Measurements from ENCODE around the gene OR56B1.

The OR56B1 gene

DNA sequence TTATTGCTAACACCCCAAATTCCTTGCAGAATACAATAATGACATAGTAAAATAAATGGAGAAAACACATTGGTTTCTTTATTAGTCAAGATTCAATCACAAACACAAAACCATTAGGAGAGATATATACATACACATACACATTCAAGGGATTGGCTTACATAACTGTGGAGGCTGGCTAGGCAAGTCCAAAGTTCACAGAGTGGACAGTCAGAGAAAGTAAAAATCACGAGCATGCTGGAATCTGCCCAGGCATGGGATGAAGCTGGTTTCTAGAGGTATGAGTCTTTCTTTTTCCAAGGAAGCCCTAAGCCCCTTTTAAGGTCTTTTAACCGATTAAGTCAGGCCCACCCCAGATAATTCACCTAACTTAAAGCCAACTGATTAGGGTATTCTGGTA is 13.6 kb upstream of the OR56B1 start:
- TF ChIP-seq PAX5 (IDR thresholded peaks at IDR 0.05; ENCODE audit: insufficient read depth, low read length, severe bottlenecking) (no peak), POU2F2 (IDR thresholded peaks at IDR 0.05; ENCODE audit: low read depth, low read length) (no peak)
- no peak for DNase-seq (ENCODE audit: insufficient read length, low spot score)
- no peak for FAIRE-seq

DNA sequence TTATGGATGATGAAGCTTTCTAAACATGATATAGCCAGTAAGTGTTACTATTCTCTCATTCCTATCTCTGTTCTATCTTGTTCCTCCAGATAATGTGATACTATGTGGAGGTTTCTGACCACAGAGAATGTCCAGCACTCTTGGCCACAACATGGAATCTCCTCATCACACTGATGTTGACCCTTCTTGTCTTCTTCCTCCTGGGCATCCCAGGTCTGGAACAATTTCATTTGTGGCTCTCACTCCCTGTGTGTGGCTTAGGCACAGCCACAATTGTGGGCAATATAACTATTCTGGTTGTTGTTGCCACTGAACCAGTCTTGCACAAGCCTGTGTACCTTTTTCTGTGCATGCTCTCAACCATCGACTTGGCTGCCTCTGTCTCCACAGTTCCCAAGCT is 9.9 kb upstream of the OR56B1 start:
- no peak for TF ChIP-seq POLR2A (IDR thresholded peaks at IDR 0.05; ENCODE audit: low read depth, low read length)
- no peak for TF ChIP-seq POLR2AphosphoS5 (IDR thresholded peaks at IDR 0.05; ENCODE audit: low read depth, low read length)
- no peak for TF ChIP-seq TAF1 (IDR thresholded peaks at IDR 0.05; ENCODE audit: low read depth, low read length)
- no peak for TF ChIP-seq SPI1 (IDR thresholded peaks at IDR 0.05; ENCODE audit: low read depth, low read length)
- no peak for TF ChIP-seq POU2F2 (IDR thresholded peaks at IDR 0.05; ENCODE audit: low read depth, low read length)
- TF ChIP-seq PAX5 (IDR thresholded peaks at IDR 0.05; ENCODE audit: insufficient read depth, low read length, severe bottlenecking), result no peak
- no peak for FAIRE-seq
- DNase-seq (ENCODE audit: insufficient read length, low spot score), result no peak

DNA sequence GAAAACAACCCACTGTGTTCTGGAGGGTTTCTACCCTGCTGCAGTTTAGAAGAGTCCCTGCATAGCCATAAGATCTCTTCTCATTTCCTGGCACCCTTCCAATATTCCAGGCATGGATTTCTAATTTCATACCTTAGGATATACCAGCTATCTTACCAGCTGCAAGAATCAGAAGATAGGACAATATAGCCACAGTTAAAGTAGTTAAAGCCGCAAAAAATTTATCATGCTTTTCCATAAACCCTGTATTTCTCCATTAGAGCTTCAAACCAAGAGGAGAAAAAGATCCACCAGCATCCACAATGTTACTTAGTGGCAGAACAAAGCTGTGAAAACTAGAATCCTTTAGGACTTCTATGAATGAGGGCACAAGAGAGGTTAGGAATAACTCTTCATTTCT is 8.6 kb upstream of the OR56B1 start:
- TF ChIP-seq TAF1 (IDR thresholded peaks at IDR 0.05; ENCODE audit: low read depth, low read length) (no peak), SPI1 (IDR thresholded peaks at IDR 0.05; ENCODE audit: low read depth, low read length) (no peak), POLR2A (IDR thresholded peaks at IDR 0.05; ENCODE audit: low read depth, low read length) (no peak), POU2F2 (IDR thresholded peaks at IDR 0.05; ENCODE audit: low read depth, low read length) (no peak), PAX5 (IDR thresholded peaks at IDR 0.05; ENCODE audit: insufficient read depth, low read length, severe bottlenecking) (no peak), POLR2AphosphoS5 (IDR thresholded peaks at IDR 0.05; ENCODE audit: low read depth, low read length) (no peak)
- no peak for FAIRE-seq
- no peak for DNase-seq (ENCODE audit: insufficient read length, low spot score)

DNA sequence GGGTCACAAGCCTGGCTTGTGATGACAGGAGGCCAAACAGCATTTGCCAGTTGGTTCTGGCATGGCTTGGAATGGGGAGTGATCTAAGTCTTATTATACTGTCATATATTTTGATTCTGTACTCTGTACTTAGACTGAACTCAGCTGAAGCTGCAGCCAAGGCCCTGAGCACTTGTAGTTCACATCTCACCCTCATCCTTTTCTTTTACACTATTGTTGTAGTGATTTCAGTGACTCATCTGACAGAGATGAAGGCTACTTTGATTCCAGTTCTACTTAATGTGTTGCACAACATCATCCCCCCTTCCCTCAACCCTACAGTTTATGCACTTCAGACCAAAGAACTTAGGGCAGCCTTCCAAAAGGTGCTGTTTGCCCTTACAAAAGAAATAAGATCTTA is 843 bp downstream of the OR56B1 start:
- TF ChIP-seq POLR2A (IDR thresholded peaks at IDR 0.05; ENCODE audit: low read depth, low read length), result no peak
- TF ChIP-seq PAX5 (IDR thresholded peaks at IDR 0.05; ENCODE audit: insufficient read depth, low read length, severe bottlenecking), result no peak
- TF ChIP-seq POLR2AphosphoS5 (IDR thresholded peaks at IDR 0.05; ENCODE audit: low read depth, low read length), result no peak
- no peak for TF ChIP-seq TAF1 (IDR thresholded peaks at IDR 0.05; ENCODE audit: low read depth, low read length)
- no peak for TF ChIP-seq SPI1 (IDR thresholded peaks at IDR 0.05; ENCODE audit: low read depth, low read length)
- TF ChIP-seq POU2F2 (IDR thresholded peaks at IDR 0.05; ENCODE audit: low read depth, low read length), result no peak
- DNase-seq (ENCODE audit: insufficient read length, low spot score), result no peak
- FAIRE-seq, result no peak

DNA sequence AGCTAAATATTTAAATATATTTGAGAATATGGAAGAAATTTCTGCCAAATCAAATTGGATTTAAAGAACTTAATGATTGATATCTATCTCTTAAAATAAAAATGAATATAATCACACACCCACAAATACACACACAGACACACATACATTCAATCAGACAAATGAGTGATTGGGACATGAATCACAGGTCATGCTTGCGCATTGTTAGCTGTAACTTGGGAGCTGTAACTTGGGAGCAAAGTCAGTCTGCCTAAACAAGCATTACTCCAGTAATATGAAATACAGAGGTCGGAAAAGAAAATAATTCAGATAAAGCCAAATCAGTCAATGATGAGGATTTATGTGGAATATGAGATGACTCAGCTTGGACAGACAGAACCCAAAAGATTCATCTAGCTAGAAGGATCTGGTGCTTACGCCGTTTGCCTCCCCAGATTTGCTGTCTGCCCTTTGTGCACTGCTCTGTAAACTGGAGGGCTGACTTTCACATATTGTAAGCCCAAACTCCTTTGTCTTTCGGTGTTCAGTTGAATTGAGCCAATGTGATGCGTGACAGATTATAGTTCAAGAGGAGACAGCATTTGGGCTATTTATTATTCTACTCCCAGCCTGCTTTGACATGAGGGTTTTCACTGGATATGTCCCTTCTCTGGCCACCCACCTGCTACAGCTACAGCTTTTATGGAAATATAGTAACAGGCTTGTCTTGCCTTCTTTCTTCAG is 1.6 kb downstream of the OR56B1 start:
- FAIRE-seq (no peak), DNase-seq (ENCODE audit: insufficient read length, low spot score) (no peak)
- TF ChIP-seq POU2F2 (IDR thresholded peaks at IDR 0.05; ENCODE audit: low read depth, low read length) (no peak), POLR2A (IDR thresholded peaks at IDR 0.05; ENCODE audit: low read depth, low read length) (no peak), SPI1 (IDR thresholded peaks at IDR 0.05; ENCODE audit: low read depth, low read length) (no peak), POLR2AphosphoS5 (IDR thresholded peaks at IDR 0.05; ENCODE audit: low read depth, low read length) (no peak), TAF1 (IDR thresholded peaks at IDR 0.05; ENCODE audit: low read depth, low read length) (no peak)

DNA sequence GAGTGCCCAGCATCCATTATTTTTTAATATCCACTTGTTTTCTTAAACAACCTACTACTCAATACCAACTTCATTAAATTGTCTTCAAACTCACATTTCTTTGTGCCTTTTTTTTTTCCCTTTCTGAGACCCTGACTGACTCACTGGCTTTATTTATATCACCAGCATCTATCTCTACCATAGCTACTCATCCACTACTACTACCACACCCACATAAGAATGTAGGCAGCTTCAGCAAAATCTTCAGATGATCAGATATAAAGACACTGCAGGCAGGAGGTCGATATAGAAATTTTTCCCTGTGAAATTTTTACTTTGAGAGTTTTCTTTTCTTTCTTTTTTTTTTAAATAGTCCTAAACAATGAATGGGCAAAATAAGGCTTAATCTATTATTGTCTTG is 2.2 kb downstream of the OR56B1 start:
- no peak for DNase-seq (ENCODE audit: insufficient read length, low spot score)
- TF ChIP-seq PAX5 (IDR thresholded peaks at IDR 0.05; ENCODE audit: insufficient read depth, low read length, severe bottlenecking) (no peak), POLR2AphosphoS5 (IDR thresholded peaks at IDR 0.05; ENCODE audit: low read depth, low read length) (no peak), SPI1 (IDR thresholded peaks at IDR 0.05; ENCODE audit: low read depth, low read length) (no peak), TAF1 (IDR thresholded peaks at IDR 0.05; ENCODE audit: low read depth, low read length) (no peak), POLR2A (IDR thresholded peaks at IDR 0.05; ENCODE audit: low read depth, low read length) (no peak), POU2F2 (IDR thresholded peaks at IDR 0.05; ENCODE audit: low read depth, low read length) (no peak)
- no peak for FAIRE-seq

DNA sequence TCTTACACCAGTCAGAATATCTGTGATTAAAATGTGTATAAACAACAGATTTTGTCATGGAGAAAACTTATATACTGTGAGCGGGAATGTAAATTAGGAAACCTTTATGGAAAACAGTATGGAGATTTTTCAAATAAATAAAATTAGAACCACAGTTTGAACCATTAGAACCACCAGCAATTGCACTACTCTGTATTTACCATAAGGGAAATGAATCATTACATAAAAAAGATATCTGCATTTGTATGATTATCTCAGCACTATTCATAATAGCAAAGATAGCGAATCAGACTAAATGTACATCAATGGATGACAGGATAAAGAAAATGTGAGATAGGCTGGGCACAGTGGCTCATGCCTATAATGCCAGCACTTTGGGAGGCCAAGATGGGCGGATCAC is 10.4 kb downstream of the OR56B1 start:
- TF ChIP-seq TAF1 (IDR thresholded peaks at IDR 0.05; ENCODE audit: low read depth, low read length) (no peak), POLR2A (IDR thresholded peaks at IDR 0.05; ENCODE audit: low read depth, low read length) (no peak), POLR2AphosphoS5 (IDR thresholded peaks at IDR 0.05; ENCODE audit: low read depth, low read length) (no peak), SPI1 (IDR thresholded peaks at IDR 0.05; ENCODE audit: low read depth, low read length) (no peak), POU2F2 (IDR thresholded peaks at IDR 0.05; ENCODE audit: low read depth, low read length) (no peak), PAX5 (IDR thresholded peaks at IDR 0.05; ENCODE audit: insufficient read depth, low read length, severe bottlenecking) (no peak)
- DNase-seq (ENCODE audit: insufficient read length, low spot score) (no peak), FAIRE-seq (no peak)

DNA sequence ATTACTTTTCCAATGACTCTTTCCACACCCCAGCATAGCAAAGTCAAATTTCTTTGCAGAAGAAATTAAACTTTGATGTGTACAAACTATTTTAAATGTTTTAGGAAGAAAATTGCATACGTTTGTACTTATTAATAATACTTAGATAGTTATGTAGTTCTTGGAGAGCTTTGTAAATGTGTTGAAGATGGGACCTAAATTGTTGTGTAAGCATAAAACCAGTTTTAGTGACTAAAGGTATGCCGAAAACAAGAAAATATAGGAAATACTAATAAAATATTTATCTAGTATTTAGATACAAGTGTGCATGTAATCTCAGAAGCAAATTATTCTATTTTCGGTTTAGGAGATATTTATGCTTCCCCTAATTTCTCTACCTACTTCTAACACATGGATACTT is 13.6 kb downstream of the OR56B1 start:
- DNase-seq (ENCODE audit: insufficient read length, low spot score), result no peak
- TF ChIP-seq POLR2AphosphoS5 (IDR thresholded peaks at IDR 0.05; ENCODE audit: low read depth, low read length), result no peak
- TF ChIP-seq POLR2A (IDR thresholded peaks at IDR 0.05; ENCODE audit: low read depth, low read length), result no peak
- no peak for FAIRE-seq

DNA sequence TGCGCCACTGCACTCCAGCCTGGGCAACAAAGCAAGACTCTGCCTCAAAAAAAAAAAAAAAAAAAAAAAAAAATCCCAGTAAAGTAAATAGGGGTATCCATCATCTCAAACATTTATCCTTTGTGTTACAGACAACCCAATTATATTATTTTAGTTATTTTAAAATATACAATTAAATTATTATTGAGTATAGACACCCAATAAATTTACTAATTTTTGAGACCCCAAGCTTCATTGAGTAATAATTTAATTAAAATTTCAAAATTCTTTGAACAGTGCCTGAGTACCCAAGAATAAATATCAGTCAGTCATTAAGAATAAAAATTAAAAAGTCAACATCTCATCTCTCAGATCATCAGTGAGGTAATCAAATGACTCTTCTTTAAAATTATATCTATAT is 17.7 kb downstream of the OR56B1 start, which contains the start of gene OR52N4:
OR52N4 (plus strand) TSS at position 301 of the 400 bp plus-strand sequence. CDS start 498 bp downstream, outside the sequence.
- DNase-seq (ENCODE audit: insufficient read length, low spot score) (no peak), FAIRE-seq (no peak)
- TF ChIP-seq TAF1 (IDR thresholded peaks at IDR 0.05; ENCODE audit: low read depth, low read length) (no peak), SPI1 (IDR thresholded peaks at IDR 0.05; ENCODE audit: low read depth, low read length) (no peak), POU2F2 (IDR thresholded peaks at IDR 0.05; ENCODE audit: low read depth, low read length) (no peak), POLR2AphosphoS5 (IDR thresholded peaks at IDR 0.05; ENCODE audit: low read depth, low read length) (no peak), POLR2A (IDR thresholded peaks at IDR 0.05; ENCODE audit: low read depth, low read length) (no peak)

DNA sequence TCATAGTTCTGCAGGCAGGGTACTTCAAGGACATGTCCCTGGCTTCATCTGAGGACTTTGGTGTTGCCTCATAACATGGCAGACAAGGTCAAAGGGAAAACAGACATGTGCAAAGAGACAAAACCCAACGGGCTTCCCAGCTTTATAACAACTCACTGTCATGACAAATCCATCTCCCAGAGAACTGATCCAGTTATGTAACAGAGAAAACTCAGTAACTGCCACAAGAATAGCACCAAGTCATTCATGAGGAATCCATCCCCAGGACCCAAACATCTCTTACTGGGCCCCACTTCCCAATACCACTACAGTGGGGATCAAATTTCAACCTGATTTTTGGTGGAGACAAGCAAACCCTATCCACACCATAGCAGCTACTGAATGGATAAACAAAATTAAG is 30.8 kb downstream of the OR56B1 start:
- no peak for TF ChIP-seq POLR2A (IDR thresholded peaks at IDR 0.05; ENCODE audit: low read depth, low read length)
- FAIRE-seq (no peak), DNase-seq (ENCODE audit: insufficient read length, low spot score) (no peak)
